Islet of Langerhans (tissue), 1 donor: ENCODE results near the gene VPS13A.

Source experiments
- FAIRE-seq: peaks from one replicate; lab custom pipeline; 2011; peaks lifted over from hg19 to GRCh38; lab: Jason Lieb, UNC

Gene VPS13A

GRCh38 chr9:77462066-77462465 lies 284.7 kb downstream of the VPS13A start:
- FAIRE-seq = no peak

GRCh38 chr9:77463151-77463550 lies 285.8 kb downstream of the VPS13A start:
- no peak for FAIRE-seq

DNA sequence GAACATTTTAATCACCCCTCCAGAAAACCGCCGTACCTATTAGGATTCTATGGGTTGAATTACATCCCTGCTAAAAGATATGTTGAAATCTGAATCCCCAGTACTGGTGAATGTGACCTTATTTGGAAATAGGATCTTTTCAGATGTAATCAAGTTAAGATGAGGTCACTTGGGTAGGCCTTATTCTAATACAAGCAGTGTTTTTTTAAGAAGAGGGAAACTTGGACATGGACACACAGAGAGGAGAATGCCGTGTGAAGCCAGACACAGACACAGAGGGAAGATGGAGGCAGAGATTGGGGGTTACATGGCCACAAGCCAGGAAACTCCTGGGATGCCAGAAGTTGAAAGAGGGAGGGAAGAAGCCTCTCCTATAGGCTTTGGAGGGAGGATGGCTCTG lies 287.3 kb downstream of the VPS13A start:
- no peak for FAIRE-seq

- FAIRE-seq = no peak
These were observed 292.3 kb downstream of the VPS13A start for GRCh38 chr9:77469515-77470231.
